Activated CD4-positive, alpha-beta T cell treated with anti-CD3 and anti-CD28 coated beads, Interleukin-2, amount 50 U/mL, for 48 hours (primary cell): ENCODE results near the gene DPYD.
A peak's percentile ranks its signal among the peaks of the same experiment; 100 is the strongest.

ENCODE experiments used
- DNase-seq, 2 experiments: peaks; one replicate each; pipeline ENCODE4 v3.0.0-alpha.2; 2020

The DPYD gene

GRCh38 chr1:97920832-97921571 is at the start of gene DPYD:
DPYD (minus strand) TSS chr1:97921034; CDS start chr1:97920922, 112 bp downstream.
- DNase-seq: peak; percentile 81 to 85

- DNase-seq: no peak
Measured at GRCh38 chr1:97960470-97960869, 39.6 kb upstream of the DPYD start.

- no peak for DNase-seq
Measured at GRCh38 chr1:97947695-97948094, 26.9 kb upstream of the DPYD start.

GRCh38 chr1:97943354-97943753 is 22.5 kb upstream of the DPYD start:
- DNase-seq: no peak

- no peak for DNase-seq
Measured at GRCh38 chr1:97942161-97943123, 21.6 kb upstream of the DPYD start.

GRCh38 chr1:97938285-97938642 is 17.4 kb upstream of the DPYD start:
- DNase-seq: no peak

GRCh38 chr1:97936976-97937375 is 16.1 kb upstream of the DPYD start:
- no peak for DNase-seq

- DNase-seq: no peak
Measured at GRCh38 chr1:97934491-97934890, 13.7 kb upstream of the DPYD start.

- no peak for DNase-seq
Measured at GRCh38 chr1:97929874-97930851, 9.3 kb upstream of the DPYD start.

GRCh38 chr1:97926017-97926708 is 5.3 kb upstream of the DPYD start:
- no peak for DNase-seq

- no peak for DNase-seq
Measured at GRCh38 chr1:97925151-97925550, 4.3 kb upstream of the DPYD start.

- DNase-seq: no peak
Measured at GRCh38 chr1:97923811-97924210, 3.0 kb upstream of the DPYD start.

- peak in 1 of 2 experiments; percentile 52 for DNase-seq
Measured at GRCh38 chr1:97920276-97920831, 480 bp downstream of the DPYD start.

GRCh38 chr1:97919585-97920261 is 1.1 kb downstream of the DPYD start:
- no peak for DNase-seq

GRCh38 chr1:97918961-97919360 is 1.9 kb downstream of the DPYD start:
- DNase-seq: no peak

GRCh38 chr1:97913506-97914139 is 7.2 kb downstream of the DPYD start:
- DNase-seq: no peak

- DNase-seq: no peak
Measured at GRCh38 chr1:97911266-97912215, 9.3 kb downstream of the DPYD start.

GRCh38 chr1:97909266-97909665 is 11.6 kb downstream of the DPYD start:
- DNase-seq: no peak

GRCh38 chr1:97907886-97908285 is 12.9 kb downstream of the DPYD start:
- DNase-seq: no peak
